Karpas-422 (cell line): ENCODE measurements around the gene WDR90. TPM values are rescaled to one million over a fixed set of nuclear protein-coding genes. Genes with fewer than 3 reads are reported as not detected.
"Not testable (repeated sequence)": the region's sequence is repeated elsewhere in the genome, so short reads cannot be mapped to it uniquely, and the experiment has no call there.

Source experiments
- DNase-seq: peaks from one replicate; pipeline ENCODE4 v3.0.0-alpha.2; 2015
- H2AFZ ChIP-seq: fragments of 200-600 bp; sonication (generic); 2 replicates; pipeline ENCODE4 v1.6.1; 2014; ENCODE audit warnings: antibody characterized with exemption, low read length, mixed read lengths
- H3K27ac ChIP-seq: fragments of 200-600 bp; sonication (generic); 2 replicates; pipeline ENCODE4 v1.5.1; 2014; ENCODE audit warnings: mild to moderate bottlenecking, low read length, moderate library complexity
- H3K27me3 ChIP-seq: fragments of 200-600 bp; sonication (generic); 2 replicates; pipeline ENCODE4 v1.6.1; 2014; ENCODE audit warnings: low read length, mixed read lengths
- H3K36me3 ChIP-seq: fragments of 200-600 bp; sonication (generic); 2 replicates; pipeline ENCODE4 v1.6.1; 2014; ENCODE audit warnings: low read length, mixed read lengths; ENCODE audit not compliant: insufficient read depth
- H3K4me1 ChIP-seq: fragments of 200-600 bp; sonication (generic); 2 replicates; pipeline ENCODE4 v1.6.1; 2014; ENCODE audit warnings: mild to moderate bottlenecking, low read length, mixed read lengths
- H3K4me2 ChIP-seq: fragments of 200-600 bp; sonication (generic); 2 replicates; pipeline ENCODE4 v1.6.1; 2014; ENCODE audit warnings: low read length, low read depth, mild to moderate bottlenecking; ENCODE audit not compliant: poor library complexity, severe bottlenecking
- H3K4me3 ChIP-seq: fragments of 200-600 bp; sonication (generic); 2 replicates; pipeline ENCODE4 v1.5.1; 2014; ENCODE audit warnings: mild to moderate bottlenecking, antibody characterized with exemption, low read length, mixed read lengths
- H3K79me2 ChIP-seq: fragments of 200-600 bp; sonication (generic); 2 replicates; pipeline ENCODE4 v1.6.1; 2014; ENCODE audit warnings: mild to moderate bottlenecking, low read length, mixed read lengths
- H3K9ac ChIP-seq: fragments of 200-600 bp; sonication (generic); 2 replicates; pipeline ENCODE4 v1.6.0; 2014; ENCODE audit warnings: low read length
- H3K9me2 ChIP-seq: fragments of 200-600 bp; sonication (generic), shearing (Covaris generic); replicated peaks from 2 replicates; pipeline ENCODE4 v1.6.0; 2014; ENCODE audit warnings: mild to moderate bottlenecking, low read length, moderate library complexity; ENCODE audit not compliant: insufficient read depth
- H3K9me3 ChIP-seq: fragments of 300-700, 200-600 bp; sonication (generic); 2 replicates; pipeline ENCODE4 v1.6.1; 2014; ENCODE audit warnings: low read length, mixed read lengths
- H4K20me1 ChIP-seq: fragments of 200-600 bp; sonication (generic); 2 replicates; pipeline ENCODE4 v1.6.1; 2014; ENCODE audit warnings: mild to moderate bottlenecking, antibody characterized with exemption, low read length, low read depth; ENCODE audit not compliant: insufficient read depth
- total RNA-seq: library from RNA; depleted of rRNA; stranded (reverse); fragments of >200 nt; shearing (Covaris generic); gene quantifications from 2 replicates; pipeline ENCODE4 v1.2.3, GENCODE V29; 2014; ENCODE audit warnings: low replicate concordance

The WDR90 gene
- total RNA-seq, 1 experiment from 2014 or later, result 37.2 TPM

DNA sequence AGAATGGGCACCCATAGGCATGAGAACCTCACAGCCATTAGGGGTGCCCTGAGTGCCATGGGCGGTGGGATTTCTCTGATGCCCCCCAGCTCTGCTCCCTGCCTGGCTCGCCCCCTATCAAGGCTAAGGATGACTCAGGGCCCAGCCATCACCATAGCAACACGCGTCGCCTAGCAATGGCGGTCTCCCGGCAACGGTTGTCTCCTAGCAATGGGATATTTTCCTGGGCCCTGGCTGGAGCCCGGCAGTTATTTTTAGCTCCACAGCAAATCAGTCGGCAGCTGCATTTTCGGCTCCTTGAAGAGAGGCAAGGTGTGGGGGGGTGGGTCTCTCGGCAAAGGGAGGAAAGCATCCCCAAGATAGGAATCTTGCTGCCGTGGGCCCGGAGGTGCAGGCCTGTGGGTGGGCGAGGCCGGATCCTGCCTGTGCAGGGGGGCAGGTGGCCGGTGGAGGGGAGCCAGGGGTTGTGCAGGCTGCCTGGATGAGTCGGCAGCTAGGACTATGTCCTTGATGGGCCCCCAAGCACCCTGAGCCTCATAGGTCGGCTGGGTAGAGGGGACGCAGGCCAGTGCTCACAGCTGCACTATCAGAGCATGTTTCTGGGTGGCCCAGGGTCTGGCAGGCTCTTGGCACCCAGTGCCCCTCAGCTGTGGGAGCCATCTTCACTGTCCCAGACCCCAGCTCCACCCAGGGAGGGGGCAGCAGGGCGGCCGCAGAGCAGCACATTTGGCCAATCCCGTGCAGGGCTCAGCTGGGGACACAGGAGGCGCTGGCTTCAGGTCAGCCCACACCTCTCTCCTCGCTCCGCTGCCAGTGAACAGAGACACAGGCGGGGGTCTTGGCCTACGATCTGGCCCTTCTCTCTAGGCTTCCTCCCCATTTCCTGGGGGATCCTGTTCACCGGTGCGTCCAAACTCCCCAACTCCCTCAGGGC is 60.7 kb downstream of the WDR90 start:
- Histone ChIP-seq H3K79me2 (no peaks in the 10 kb centered on the region), H3K27ac (no peak overlapping the region), H4K20me1 (peaks cover 17% of the 10 kb centered on the region; the same call in 1 of the 2 replicates), H3K36me3 (no peaks in the 10 kb centered on the region), H3K4me1 (peaks cover 15% of the 10 kb centered on the region), H3K4me2 (no peak overlapping the region), H3K9me3 (no peaks in the 10 kb centered on the region), H3K9me2 (no peaks in the 10 kb centered on the region), H3K9ac (no peak overlapping the region), H3K27me3 (no peaks in the 10 kb centered on the region), H3K4me3 (no peak overlapping the region), H2AFZ (no peak overlapping the region)
- DNase-seq, result peak; percentile 64

DNA sequence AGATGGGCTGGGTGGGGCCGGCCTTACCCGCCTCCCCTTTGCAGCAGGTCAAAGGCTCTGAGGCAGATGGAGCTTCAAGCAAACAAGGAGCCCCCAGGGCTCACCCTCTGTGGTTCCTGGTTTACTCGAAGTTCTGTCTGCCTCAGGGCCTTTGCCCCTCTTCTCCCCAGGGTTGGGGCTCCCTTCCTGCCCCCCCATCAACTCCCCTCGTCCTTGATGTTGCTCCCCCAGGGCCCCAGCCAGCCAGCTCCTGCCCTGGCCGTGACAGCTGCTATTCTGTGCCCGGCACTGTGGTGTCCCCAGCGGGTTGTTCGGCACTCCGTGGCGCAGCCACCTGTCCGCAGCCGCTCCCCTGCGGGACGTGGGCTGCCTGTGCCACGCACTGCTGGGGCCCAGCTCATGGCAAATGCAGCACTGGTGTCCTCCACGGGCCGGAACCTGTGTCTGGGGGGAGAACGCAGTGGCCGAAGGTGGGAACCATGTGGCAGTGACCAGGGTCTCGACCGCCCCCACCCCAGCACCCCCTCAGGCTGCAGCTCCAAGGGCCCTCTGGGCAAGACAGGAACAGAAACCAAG is 61.4 kb downstream of the WDR90 start:
- H3K27ac ChIP-seq, result no peak overlapping the region
- no peaks in the 10 kb centered on the region for H3K27me3 ChIP-seq
- H3K4me3 ChIP-seq, result no peak overlapping the region
- no peak overlapping the region for H3K9ac ChIP-seq
- H3K4me2 ChIP-seq, result no peak overlapping the region
- no peaks in the 10 kb centered on the region for H3K9me2 ChIP-seq
- H3K36me3 ChIP-seq, result no peaks in the 10 kb centered on the region
- H3K9me3 ChIP-seq, result no peaks in the 10 kb centered on the region
- H3K4me1 ChIP-seq, result peaks cover 18% of the 10 kb centered on the region
- H4K20me1 ChIP-seq, result peaks cover 17% of the 10 kb centered on the region; the same call in 1 of the 2 replicates
- peak; percentile 42 for DNase-seq
- H3K79me2 ChIP-seq, result no peaks in the 10 kb centered on the region
- H2AFZ ChIP-seq, result no peak overlapping the region

DNA sequence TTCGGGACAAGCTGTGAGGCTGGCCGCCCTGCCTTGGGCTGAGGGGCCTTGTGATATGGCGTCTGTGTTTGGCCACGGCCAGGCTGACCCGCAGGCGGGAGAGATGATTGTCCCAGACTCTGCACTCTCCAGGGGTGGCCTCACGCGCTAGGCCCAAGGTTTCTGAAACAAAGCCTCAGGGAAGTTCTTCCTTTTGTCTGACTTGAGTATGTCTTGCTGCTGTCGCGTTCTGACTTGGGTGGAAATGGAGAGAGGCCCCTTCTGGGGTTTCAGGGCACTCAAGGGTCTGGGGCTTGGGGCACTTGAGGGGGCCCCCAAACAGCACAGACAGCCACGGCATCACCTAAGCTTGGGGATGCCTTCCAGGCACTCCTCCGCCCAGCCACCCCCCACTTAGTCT is 61.9 kb downstream of the WDR90 start:
- H3K79me2 ChIP-seq, result peaks cover 3% of the 10 kb centered on the region; the same call in 1 of the 2 replicates
- peaks cover 20% of the 10 kb centered on the region; the same call in 1 of the 2 replicates for H4K20me1 ChIP-seq
- H3K9me3 ChIP-seq, result no peaks in the 10 kb centered on the region
- DNase-seq, result no peak
- H3K27me3 ChIP-seq, result no peaks in the 10 kb centered on the region
- H3K9ac ChIP-seq, result no peak overlapping the region
- H3K9me2 ChIP-seq, result no peaks in the 10 kb centered on the region
- H3K36me3 ChIP-seq, result no peaks in the 10 kb centered on the region
- H3K4me3 ChIP-seq, result no peak overlapping the region
- H3K27ac ChIP-seq, result no peak overlapping the region
- H3K4me2 ChIP-seq, result no peak overlapping the region
- H3K4me1 ChIP-seq, result peaks cover 22% of the 10 kb centered on the region
- no peak overlapping the region for H2AFZ ChIP-seq

GRCh38 chr16:711548-712320 is 62.6 kb downstream of the WDR90 start:
- Histone ChIP-seq H4K20me1 (peaks cover 25% of the 10 kb centered on the region; the same call in 1 of the 2 replicates), H3K4me2 (no peak overlapping the region), H3K27me3 (no peaks in the 10 kb centered on the region), H3K9ac (no peak overlapping the region), H3K36me3 (no peaks in the 10 kb centered on the region), H3K79me2 (peaks cover 4% of the 10 kb centered on the region; the same call in 1 of the 2 replicates), H3K4me1 (peaks cover 28% of the 10 kb centered on the region), H3K27ac (no peak overlapping the region), H2AFZ (no peak overlapping the region), H3K4me3 (no peak overlapping the region), H3K9me2 (no peaks in the 10 kb centered on the region), H3K9me3 (no peaks in the 10 kb centered on the region)
- DNase-seq, result peak; percentile 90

GRCh38 chr16:712740-713250 is 63.6 kb downstream of the WDR90 start:
- not testable (repeated sequence) for H3K9ac ChIP-seq, H2AFZ ChIP-seq, H3K4me2 ChIP-seq, H3K9me3 ChIP-seq, H3K79me2 ChIP-seq, H3K36me3 ChIP-seq, H3K27ac ChIP-seq, H3K27me3 ChIP-seq, H3K9me2 ChIP-seq, H3K4me3 ChIP-seq
- Histone ChIP-seq H4K20me1 (peaks cover 35% of the 10 kb centered on the region), H3K4me1 (peaks cover 39% of the 10 kb centered on the region)
- DNase-seq, result peak; percentile 78

DNA sequence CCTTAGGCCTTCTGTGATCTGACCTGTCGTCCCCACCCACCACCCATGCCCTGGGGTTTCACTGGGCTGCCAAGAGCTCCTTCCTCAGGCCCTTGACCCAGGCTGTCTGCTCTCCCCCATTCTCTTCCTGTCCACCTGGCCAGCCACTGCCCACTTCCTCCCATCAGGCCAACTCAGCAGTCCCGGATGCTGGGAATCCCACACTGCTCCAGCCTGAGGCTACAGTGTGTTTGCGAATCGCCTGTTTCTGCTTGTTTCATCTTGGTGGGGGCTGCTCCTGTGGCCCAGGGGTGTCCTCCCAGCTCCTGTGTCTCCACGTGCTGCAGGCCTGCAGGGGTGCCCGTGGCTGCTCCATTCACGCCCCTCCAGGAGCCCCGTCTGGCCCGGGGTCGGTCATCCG is 64.9 kb downstream of the WDR90 start:
- Histone ChIP-seq H3K27ac (no peak overlapping the region), H3K79me2 (peaks cover 4% of the 10 kb centered on the region; the same call in 1 of the 2 replicates), H3K9me3 (no peaks in the 10 kb centered on the region), H3K9ac (no peak overlapping the region), H3K36me3 (no peaks in the 10 kb centered on the region), H4K20me1 (peaks cover 38% of the 10 kb centered on the region), H3K4me1 (peaks cover 46% of the 10 kb centered on the region), H2AFZ (no peak overlapping the region), H3K4me2 (peak overlapping the region; percentile 48), H3K4me3 (no peak overlapping the region), H3K9me2 (no peaks in the 10 kb centered on the region), H3K27me3 (no peaks in the 10 kb centered on the region)
- DNase-seq, result no peak

DNA sequence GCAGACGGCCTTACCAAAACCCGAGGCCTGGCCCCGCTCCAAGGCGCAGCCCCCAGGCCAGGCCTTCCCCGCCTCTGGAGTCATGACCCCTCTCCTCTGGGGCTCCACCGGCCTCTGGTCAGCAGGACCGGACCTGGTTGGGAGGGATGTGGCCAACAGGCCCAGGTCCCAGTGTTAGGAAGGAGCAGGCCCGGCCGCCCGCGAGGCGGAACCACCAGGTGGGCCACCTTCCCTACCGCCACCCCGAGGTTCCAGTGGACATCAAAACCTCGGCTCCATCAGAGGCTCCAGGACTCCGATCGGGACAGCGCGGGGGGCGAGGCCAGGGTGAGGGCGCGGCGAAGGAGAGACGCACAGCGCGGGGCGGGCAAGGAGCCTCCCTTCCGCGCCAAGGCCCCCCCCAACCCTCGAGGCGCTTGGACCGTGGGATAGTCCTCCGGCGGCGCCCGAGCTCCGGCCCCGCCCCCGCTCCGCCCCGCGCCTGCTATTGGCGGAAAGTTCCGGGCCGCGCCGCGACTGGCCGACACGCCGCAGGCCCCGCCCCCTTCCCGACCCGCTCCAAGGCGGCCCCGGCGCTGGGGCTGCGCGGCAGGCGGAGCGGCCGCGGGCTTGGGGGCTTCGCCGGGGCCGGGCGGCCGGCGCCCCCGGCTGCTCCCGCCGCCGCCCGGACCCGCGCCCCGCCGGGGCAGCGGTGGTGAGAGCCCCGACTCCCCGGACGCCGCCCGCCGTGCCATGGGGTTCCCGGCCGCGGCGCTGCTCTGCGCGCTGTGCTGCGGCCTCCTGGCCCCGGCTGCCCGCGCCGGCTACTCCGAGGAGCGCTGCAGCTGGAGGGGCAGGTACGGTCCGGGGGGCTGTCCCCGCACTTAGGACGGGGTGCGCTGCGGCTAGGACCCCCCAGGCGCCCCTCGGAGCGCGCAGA is 65.7 kb downstream of the WDR90 start, which contains the start of gene METRN:
METRN (plus strand) TSS at position 561 of the 919 bp plus-strand sequence; CDS start at position 733, 172 bp downstream.
- Histone ChIP-seq H3K9ac (peak within 1 kb of the TSS; percentile 84), H3K36me3 (no peaks in the 10 kb centered on the region), H3K4me2 (peak within 1 kb of the TSS; percentile 70), H3K9me3 (no peaks in the 10 kb centered on the region), H2AFZ (0 out of 2 replicates have a peak within 1 kb of the TSS, but pooled peaks have one; percentile 14), H3K4me3 (peak within 1 kb of the TSS; percentile 81), H3K79me2 (peaks cover 4% of the 10 kb centered on the region; the same call in 1 of the 2 replicates), H3K27ac (peak within 1 kb of the TSS; percentile 63), H3K27me3 (no peaks in the 10 kb centered on the region), H4K20me1 (peaks cover 37% of the 10 kb centered on the region), H3K4me1 (peaks cover 50% of the 10 kb centered on the region), H3K9me2 (no peaks in the 10 kb centered on the region)
- peak; percentile 96 for DNase-seq
